Neural crest cell (in vitro differentiated cells): ENCODE data around the gene SSC4D. TPM values are rescaled to one million over a fixed set of nuclear protein-coding genes. Genes with fewer than 3 reads are reported as not detected.
"Not testable (repeated sequence)": the region's sequence is repeated elsewhere in the genome, so short reads cannot be mapped to it uniquely, and the experiment has no call there.

Source experiments
- DNase-seq: peaks from one replicate; pipeline ENCODE4 v3.0.0; 2021; ENCODE audit warnings: low read depth, mixed read lengths, low spot score
- H3K27ac Mint-ChIP-seq: one replicate; pipeline ENCODE4 v1.8.0; 2021; ENCODE audit warnings: mild to moderate bottlenecking, mixed read lengths; ENCODE audit not compliant: unreplicated experiment
- H3K27me3 Mint-ChIP-seq: 2 replicates; pipeline ENCODE4 v1.8.0; 2021; ENCODE audit warnings: low read depth, mild to moderate bottlenecking, mixed read lengths
- H3K36me3 Mint-ChIP-seq: 2 replicates; pipeline ENCODE4 v1.8.0; 2021; ENCODE audit warnings: low read depth, mild to moderate bottlenecking, mixed read lengths
- H3K4me1 Mint-ChIP-seq: 2 replicates; pipeline ENCODE4 v1.8.0; 2021; ENCODE audit warnings: mixed read lengths
- H3K4me3 Mint-ChIP-seq: one replicate; pipeline ENCODE4 v1.8.0; 2021; ENCODE audit warnings: mild to moderate bottlenecking, mixed read lengths
- H3K9me3 Mint-ChIP-seq: 2 replicates; pipeline ENCODE4 v1.8.0; 2021; ENCODE audit warnings: mixed read lengths
- total RNA-seq: library from RNA; stranded (reverse); gene quantifications from 2 replicates; pipeline ENCODE4 v1.2.1, GENCODE V29; 2021
- TF ChIP-seq, protein P1 (sequence below): fragments of 200-600 bp; sonication (generic); conservative IDR thresholded peaks from 2 replicates; pipeline ENCODE4 v1.5.0; 2021; ENCODE audit warnings: antibody characterized with exemption, mild to moderate bottlenecking

Gene SSC4D
- total RNA-seq, 1 donor from 2014 or later = 1.1 TPM

DNA sequence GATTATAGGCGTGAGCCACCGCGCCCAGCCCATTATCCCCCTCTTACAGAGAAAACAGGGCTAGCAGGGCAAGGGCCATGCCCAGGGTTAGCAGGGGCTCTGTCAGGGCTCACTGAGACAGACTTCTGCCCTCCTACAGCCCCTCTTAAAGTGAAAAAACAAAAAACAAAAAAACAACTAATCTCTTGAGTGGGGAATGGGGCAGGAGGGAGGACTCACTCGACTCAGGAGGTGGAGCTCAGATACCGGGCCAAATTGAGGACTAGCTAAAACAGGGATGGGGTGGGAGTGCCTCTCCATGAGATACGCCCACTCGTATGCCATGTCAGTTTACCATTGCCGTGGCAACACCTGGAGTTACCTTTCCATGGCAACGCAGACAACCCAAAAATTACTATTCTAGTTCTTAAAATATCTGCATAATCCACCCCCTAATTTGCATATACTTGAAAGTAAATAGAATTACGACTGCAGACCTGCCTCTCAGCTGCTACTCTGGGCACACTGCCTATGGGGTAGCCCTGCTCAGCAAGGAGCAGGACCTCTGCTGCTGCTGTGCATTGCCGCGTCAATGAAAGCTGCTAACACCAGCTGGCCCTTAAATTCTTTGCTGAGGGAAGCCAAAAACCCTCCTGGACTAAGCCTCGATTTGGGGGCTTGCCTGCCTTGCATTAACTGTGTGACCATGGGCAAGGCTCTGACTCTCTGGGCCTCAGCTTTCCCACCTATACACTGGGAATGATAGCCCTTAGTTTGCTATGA, 13.4 kb downstream of the SSC4D start:
- TF ChIP-seq, protein P1, sequence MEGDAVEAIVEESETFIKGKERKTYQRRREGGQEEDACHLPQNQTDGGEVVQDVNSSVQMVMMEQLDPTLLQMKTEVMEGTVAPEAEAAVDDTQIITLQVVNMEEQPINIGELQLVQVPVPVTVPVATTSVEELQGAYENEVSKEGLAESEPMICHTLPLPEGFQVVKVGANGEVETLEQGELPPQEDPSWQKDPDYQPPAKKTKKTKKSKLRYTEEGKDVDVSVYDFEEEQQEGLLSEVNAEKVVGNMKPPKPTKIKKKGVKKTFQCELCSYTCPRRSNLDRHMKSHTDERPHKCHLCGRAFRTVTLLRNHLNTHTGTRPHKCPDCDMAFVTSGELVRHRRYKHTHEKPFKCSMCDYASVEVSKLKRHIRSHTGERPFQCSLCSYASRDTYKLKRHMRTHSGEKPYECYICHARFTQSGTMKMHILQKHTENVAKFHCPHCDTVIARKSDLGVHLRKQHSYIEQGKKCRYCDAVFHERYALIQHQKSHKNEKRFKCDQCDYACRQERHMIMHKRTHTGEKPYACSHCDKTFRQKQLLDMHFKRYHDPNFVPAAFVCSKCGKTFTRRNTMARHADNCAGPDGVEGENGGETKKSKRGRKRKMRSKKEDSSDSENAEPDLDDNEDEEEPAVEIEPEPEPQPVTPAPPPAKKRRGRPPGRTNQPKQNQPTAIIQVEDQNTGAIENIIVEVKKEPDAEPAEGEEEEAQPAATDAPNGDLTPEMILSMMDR = no peak
- no peaks in the 10 kb centered on the region for H3K27me3 Mint-ChIP-seq
- no peaks in the 10 kb centered on the region for H3K36me3 Mint-ChIP-seq
- DNase-seq = no peak
- H3K4me3 Mint-ChIP-seq = peak overlapping the region; percentile 50
- H3K27ac Mint-ChIP-seq = no peak overlapping the region
- H3K4me1 Mint-ChIP-seq = peaks cover 11% of the 10 kb centered on the region
- no peaks in the 10 kb centered on the region for H3K9me3 Mint-ChIP-seq

DNA sequence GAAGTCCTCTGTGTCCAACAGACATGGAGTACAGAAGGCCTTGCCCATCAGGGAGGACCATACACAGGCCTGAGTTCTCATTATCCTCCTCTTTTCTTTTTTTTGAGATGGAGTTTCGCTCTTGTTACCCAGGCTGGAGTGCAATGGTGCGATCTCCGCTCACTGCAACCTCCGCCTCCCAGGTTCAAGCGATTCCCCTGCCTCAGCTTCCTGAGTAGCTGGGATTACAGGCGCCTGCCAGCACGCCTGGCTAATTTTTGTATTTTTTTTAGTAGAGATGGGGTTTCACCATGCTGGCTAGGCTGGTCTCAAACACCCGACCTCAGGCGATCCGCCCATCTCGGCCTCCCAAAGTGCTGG, 13.9 kb downstream of the SSC4D start:
- H3K4me3 Mint-ChIP-seq, H3K27me3 Mint-ChIP-seq, H3K27ac Mint-ChIP-seq, H3K36me3 Mint-ChIP-seq, DNase-seq, H3K9me3 Mint-ChIP-seq: not testable (repeated sequence)
- peaks cover 11% of the 10 kb centered on the region for H3K4me1 Mint-ChIP-seq

DNA sequence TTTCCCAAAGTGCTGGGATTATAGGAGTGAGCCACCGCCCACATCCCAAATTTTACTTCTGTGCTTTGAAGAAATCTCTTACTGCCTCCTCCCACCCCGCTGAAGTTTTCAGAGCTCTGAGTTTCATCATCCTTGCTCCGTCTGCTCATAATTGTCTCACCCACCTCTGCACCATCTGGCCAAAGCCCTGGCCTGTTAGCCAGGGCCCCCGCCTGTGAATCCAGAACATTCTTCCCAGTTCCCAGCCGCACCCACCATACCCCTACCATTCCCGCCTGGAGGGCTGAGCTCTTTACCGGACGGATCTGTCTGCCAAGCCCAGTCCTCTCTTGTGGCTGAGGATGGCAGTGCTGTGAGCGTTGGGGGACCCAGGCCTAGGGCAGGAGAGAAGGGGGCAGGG, 14.5 kb downstream of the SSC4D start:
- no peak for DNase-seq
- peaks cover 11% of the 10 kb centered on the region for H3K4me1 Mint-ChIP-seq
- no peak overlapping the region for H3K27ac Mint-ChIP-seq
- peak overlapping the region; percentile 64 for H3K4me3 Mint-ChIP-seq
- no peaks in the 10 kb centered on the region for H3K36me3 Mint-ChIP-seq
- no peaks in the 10 kb centered on the region for H3K9me3 Mint-ChIP-seq
- H3K27me3 Mint-ChIP-seq = no peaks in the 10 kb centered on the region
- TF ChIP-seq, protein P1 = no peak

DNA sequence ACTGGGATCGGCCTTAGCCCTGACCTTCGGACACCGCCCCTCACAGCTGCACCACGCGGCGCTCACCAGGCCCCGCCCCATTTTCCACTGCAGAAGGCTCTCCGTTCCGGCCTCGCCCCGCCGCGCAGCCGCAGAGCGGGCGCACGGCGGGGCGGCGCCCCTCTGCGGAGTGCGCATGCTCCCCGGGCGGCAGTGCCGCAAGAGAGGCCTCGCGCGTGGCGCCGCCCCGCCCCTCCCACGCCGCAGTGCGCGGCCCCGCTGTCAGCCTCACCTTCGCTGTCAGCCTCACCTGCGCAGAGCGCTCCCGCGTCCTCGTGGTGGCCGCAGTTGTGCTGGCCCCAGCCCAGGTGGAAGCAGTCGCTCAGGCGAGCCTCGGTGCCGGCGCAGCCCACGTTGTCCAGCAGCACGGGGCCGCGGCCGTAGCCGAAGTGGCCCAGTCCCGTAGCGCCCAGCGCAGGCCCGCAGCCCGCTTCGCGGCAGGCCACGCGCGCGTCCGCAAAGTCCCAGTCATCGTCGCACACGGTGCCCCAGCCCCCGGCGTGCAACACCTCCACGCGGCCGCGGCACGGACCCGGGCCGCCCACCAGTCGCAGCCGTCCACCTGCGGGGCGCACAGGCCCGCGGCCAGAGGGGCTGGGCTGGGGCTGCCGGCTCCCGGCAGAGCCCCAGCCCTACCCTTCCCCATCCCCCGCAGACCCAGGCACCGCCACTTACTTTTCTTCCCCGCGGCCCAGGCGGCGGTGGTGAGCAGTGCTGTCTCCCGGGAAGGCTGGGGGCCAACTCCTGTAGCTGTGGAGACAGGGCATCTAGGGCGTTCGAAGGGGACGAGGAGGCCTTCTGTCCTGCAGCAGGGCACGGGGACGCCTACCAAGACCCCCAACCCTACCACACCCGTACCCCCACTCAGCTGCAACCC, 16.1 kb downstream of the SSC4D start:
- TF ChIP-seq, protein P1 = no peak
- no peaks in the 10 kb centered on the region for H3K9me3 Mint-ChIP-seq
- peak; percentile 88 for DNase-seq
- H3K36me3 Mint-ChIP-seq = no peaks in the 10 kb centered on the region
- H3K27ac Mint-ChIP-seq = peak overlapping the region; percentile 86
- peak overlapping the region; percentile 80 for H3K4me3 Mint-ChIP-seq
- no peaks in the 10 kb centered on the region for H3K27me3 Mint-ChIP-seq
- peaks cover 23% of the 10 kb centered on the region for H3K4me1 Mint-ChIP-seq

DNA sequence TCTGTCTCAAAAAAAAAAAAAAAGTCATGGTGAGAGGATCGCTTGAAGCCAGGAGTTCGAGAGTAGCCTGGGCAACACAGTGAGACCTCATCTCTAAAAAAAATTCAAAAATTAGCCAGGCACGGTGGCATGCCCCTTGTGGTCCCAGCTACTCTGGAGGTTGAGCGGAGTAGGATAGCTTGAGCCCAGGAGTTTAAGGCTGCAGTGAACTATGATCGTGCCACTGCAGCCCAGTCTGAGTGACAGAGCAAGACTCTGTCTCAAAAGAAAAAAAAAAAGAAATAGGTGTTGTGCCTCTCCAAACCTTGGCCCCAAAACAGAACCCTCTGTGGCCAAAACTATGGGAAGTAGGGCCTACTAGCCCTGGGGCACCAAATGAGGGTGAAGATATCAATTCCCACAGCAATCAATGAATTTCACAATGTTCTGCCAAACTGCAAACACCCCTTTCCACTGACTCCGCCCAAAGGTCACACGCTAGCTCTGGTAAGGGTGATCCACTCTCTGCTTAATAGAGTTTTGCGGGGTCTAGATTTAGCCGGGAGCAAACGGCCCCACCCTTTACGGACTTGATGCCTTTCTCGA, 16.9 kb downstream of the SSC4D start:
- H3K4me3 Mint-ChIP-seq = peak overlapping the region; percentile 80
- no peaks in the 10 kb centered on the region for H3K36me3 Mint-ChIP-seq
- peak overlapping the region; percentile 86 for H3K27ac Mint-ChIP-seq
- TF ChIP-seq, protein P1 = no peak
- no peaks in the 10 kb centered on the region for H3K27me3 Mint-ChIP-seq
- H3K4me1 Mint-ChIP-seq = peaks cover 23% of the 10 kb centered on the region
- DNase-seq = no peak
- no peaks in the 10 kb centered on the region for H3K9me3 Mint-ChIP-seq
